Stimulated activated CD4-positive, alpha-beta T cell treated with anti-CD3 and anti-CD28 coated beads, TNF-alpha, amount 100 ng/mL, for 24 hours (primary cell): Measurements from ENCODE around the gene ALDH7A1.

Experiments used
- DNase-seq, 3 experiments: peaks; one replicate each; pipeline ENCODE4 v3.0.0-alpha.2; 2020; ENCODE audit warnings: low read depth in 3 of 3

ALDH7A1 gene

GRCh38 chr5:126509339-126509738 lies 85.7 kb downstream of the ALDH7A1 start:
- no peak for DNase-seq

DNA sequence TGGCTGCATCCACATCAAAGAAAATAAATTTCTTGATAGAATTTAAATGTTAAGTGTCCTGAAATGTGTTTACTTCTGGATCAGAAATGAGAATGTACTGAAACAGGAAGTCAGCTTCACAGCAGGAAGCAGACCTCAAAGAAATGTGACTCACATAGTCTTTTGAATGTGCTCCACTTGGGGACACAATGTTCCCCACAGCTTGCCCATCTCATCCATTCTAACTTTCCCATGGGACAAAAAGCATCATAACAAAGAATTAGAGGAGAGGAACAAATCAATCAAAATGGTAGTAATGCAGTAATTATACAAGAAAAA lies 86.1 kb downstream of the ALDH7A1 start:
- DNase-seq = no peak

DNA sequence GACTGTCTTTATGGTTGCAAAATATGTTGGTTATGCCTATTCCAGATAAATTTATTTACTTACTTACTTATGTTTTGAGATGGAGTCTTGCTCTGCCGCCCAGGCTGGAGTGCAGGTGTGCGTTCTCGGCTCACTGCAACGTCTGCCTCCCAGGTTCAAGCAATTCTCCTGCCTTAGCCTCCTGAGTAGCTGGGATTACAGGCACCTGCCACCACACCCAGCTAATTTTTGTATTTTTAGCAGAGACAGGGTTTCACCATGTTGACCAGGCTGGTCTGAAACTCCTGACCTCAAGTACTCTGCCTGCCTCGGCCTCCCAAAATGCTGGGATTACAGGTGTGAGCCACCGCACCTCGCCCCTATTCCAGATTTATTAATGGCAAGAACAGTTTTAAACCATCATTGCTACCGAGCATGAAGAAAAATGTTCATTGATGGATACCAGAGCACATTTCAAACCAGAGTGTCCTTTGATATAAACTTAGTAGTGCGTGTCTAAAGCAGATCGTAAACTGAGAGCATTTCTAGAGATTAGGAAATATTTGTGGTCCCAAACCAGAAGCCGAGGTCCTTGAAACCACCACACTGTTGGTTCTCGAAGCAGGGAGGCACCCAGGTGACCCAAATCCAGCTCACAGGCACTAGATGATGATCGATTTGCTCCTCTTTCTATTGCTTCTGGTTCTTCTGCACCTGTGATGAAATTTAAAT lies 86.6 kb downstream of the ALDH7A1 start:
- DNase-seq = no peak

DNA sequence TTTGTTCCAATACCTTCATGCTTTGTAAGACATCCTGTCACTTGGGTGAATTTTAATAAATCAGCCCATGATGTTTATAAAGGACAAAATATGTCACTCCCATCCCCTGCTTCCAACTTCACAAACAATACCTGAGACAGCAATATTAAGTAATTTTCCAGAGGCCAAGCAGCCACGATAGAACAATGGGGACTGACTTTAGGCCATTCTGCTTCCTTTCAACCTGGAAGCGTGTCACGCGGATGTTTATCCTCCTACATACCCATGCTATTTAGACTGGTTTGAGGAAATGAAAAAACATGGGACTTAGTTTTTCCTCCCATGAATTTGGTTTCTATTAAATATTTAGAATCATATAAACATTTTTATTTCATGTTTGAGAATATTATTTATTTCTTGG lies 88.9 kb downstream of the ALDH7A1 start:
- no peak for DNase-seq

DNA sequence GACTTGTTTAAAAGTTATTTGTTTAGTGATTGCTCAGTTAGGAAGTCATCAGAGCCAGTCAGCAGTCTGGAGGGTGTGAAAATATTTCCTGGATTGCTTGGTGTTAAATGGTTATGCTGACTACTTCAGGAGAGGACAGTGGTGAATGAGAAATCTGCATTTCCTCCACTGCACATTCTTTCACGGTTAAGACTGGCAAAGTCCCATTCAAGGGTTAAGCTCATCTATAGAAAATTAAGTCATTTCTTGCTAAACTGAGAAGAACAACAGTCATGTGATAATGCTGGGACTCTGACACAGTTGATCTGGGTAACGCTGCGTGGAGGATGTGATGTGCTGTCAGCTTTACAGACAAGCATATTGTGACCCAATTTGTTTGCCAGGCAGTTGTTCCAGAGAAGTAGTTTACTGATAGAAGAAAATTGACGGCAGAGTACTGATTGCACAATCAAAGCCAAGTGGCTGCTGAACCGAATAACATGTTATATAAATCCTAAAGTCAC lies 91.4 kb downstream of the ALDH7A1 start:
- no peak for DNase-seq

DNA sequence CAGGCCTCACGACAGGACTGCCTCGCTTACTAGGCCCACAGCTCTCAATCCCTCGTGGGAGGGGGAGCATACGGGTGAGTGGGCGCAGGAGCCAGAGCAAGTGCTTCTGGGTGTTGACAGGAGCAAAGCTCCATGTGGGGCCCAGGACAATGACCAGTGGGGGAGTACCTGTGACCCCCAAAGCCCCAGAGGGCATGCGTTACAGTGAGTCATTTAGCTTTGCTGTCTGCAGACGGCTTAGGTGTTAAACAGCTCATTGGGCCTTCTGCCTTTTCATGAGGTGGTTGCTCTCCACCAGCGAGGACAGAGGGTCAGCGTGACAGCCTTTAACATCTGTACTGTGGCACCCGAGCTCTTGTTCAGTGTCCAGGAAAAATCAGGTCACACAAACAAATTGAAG lies 93.6 kb downstream of the ALDH7A1 start:
- DNase-seq = no peak

GRCh38 chr5:126499853-126500342 lies 95.1 kb downstream of the ALDH7A1 start:
- no peak for DNase-seq

GRCh38 chr5:126499278-126499677 lies 95.7 kb downstream of the ALDH7A1 start:
- no peak for DNase-seq

DNA sequence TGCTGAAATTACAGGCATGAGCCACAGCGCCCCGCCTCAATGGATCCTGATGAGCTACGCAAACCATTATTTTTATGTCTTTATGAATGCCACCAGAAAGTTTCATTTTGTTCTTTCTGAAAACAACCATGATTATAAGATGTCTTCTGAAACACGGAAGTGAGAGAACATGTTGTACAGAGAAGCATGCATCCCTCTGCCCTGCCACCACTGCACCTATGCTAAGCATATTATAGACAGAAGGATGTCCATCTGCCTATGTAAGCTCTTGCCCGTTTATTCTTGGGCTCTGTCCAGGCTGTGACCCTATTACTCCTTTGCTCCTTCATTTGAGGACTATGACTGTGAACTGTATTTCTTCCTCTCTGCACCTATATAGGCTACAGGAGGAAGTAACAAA lies 97.5 kb downstream of the ALDH7A1 start:
- no peak for DNase-seq

GRCh38 chr5:126494393-126494792 lies 100.6 kb downstream of the ALDH7A1 start:
- DNase-seq = no peak

DNA sequence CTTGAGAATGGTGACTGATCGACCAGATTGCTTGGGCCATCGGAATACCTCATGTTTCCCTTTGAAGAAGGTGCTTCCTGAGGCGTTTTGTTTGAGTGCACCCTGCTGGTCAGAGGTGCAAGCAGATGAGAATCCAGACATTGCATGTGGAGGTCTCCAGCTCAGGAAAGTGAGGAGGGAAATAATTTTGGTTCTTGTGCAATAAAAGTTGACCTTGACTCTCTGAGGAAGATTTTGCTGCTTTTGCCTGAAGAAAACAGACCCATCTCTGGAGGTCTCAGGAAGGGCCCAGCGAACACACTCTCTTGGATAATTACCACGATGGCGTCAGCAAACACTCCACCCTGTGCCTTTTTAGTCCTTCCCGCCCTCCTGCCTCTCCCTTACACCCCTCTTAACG lies 102.1 kb downstream of the ALDH7A1 start:
- no peak for DNase-seq

- DNase-seq = no peak
These were observed 104.7 kb downstream of the ALDH7A1 start for GRCh38 chr5:126490167-126490940.

GRCh38 chr5:126488443-126489065 lies 106.5 kb downstream of the ALDH7A1 start:
- DNase-seq = no peak

- DNase-seq = no peak
These were observed 107.4 kb downstream of the ALDH7A1 start for GRCh38 chr5:126487596-126487995.

DNA sequence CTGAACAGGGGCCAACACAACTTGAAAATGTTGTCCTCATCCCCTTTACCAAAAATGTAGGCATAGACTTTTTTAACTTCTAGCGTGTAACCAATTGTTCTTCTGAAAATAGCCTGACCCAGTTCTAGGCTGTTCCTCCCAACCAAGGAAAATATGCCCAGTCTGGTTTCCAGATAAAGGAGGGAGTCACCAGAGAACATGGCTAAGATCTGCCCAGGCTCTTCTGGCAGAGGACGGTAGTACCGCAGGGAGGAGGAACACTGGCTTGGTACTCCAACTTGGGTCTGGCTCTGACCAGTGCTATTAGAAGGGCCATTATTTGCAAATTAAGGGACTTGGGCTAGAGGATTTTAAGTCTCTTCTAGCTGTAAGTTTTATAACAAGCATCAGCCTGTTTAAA lies 108.7 kb downstream of the ALDH7A1 start:
- no peak for DNase-seq

DNA sequence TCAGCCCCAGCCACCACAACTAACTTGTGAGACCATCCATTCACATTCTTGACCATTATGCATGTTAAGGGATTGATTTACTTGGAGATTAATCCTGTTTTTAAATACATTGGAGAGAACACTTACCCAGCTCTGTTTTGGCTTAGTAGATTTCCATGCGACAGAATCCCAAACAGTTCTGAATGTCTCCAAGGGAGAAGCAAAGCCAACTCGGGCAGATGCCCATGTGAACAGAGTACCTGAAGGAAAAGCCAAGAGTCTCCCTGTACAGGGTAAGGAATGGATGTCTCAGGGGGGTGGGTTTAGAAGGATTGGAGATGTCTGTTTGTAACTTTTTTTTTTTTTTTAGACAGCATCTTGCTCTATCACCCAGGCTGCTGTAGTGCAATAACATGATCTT lies 110.8 kb downstream of the ALDH7A1 start:
- DNase-seq = no peak

DNA sequence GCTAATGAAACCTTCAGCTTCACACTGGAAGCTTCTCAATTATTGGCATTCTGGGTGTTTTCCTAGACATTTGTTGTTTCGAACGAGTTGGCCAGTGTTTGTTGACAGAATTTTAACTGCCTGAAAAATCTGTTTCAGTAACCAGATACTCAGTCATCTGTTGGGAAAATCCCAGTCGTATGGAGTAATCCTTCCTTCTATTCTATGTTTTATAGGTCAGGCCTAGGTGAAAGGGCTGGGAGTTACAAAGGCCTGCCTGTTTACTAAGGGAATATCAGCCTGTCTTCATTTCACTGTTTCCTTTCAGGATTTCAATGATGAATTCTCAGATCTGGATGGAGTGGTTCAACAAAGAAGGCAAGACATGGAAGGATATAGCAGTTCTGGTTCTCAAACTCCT lies 111.9 kb downstream of the ALDH7A1 start:
- DNase-seq = no peak

DNA sequence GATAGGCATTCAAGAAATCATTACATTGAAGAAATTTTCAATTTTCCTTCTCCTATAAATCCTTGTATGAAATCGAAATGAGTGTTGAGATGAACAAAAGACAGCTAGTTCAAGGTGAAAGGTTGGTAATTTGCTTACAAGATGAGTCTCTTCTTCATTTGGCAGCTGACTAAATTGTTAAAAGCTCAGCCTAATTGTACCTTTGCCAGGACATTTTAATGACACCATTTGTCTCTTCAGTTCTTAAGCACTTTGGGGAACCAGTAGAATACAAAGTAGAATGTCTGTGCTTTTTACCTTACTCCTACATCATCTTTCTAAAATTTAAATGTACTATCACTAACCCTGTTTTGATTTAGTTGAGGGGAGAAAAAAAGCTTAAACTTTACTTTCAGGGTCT lies 112.4 kb downstream of the ALDH7A1 start:
- no peak for DNase-seq

DNA sequence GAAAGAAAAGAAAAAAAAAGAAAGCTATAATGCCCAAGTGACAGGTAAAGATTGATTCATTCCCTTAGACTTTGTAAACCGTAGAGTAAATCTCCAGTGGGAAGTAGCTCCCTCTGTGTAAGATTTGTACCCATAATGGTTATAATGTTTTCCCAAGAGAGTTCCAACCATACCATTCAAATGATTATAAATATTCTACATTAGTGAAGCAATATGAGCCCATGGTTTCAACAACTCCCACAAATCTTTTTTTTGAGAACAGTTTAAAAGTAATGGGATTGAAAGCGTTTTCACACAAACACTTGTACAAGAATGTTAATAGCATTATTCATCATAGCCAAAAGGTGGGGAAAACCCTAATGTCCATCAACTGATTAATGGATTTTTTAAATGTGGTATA lies 113.8 kb downstream of the ALDH7A1 start:
- no peak for DNase-seq
